ENCODE data around the gene SLC6A18. TPM values are rescaled to one million over a fixed set of nuclear protein-coding genes. Genes with fewer than 3 reads are reported as not detected.

The SLC6A18 gene
- total and polyA plus RNA-seq, 12 donors = not detected

DNA sequence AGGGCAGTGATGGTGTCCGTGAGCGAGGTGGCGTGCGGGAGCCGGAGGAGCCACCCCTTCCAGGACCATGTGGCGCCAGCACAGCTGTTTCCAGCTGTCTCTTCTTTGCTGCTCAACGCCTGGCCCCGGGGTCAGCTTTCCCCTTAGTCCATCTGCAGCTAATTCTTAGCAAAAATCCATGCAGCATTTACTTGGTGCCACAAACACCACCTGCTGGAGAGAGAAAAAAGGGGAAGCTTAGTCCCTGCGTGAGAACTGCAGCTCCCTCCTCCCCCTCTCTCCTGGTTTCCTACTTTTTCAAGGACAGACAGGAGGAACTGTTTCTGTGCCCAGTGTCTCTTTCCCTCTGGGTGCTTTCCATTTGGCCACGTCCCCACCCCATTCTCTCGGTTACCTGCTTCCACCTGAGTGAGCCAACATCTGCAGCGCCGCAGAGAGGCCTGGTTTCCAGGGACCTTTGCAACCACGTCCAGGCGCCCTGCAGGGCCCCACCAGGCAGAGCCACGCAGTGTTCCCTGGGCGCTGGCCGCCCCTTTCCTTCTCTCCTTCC, 20.4 kb upstream of the SLC6A18 start:
- DNase-seq (peak in 1 of 2 donors; percentile 6), ATAC-seq (peak in 3 of 8 donors; percentile 33 to 70 (median 37))
- H3K4me1 ChIP-seq = no peaks in the 10 kb centered on the region
- 37 to 38% methylated on average over 18 of the region's 18 CpGs for whole genome bisulfite sequencing, 2 donors
- H3K4me3 ChIP-seq = no peak overlapping the region
- intact Hi-C loops (cut with DNase I) = no loop called here
- no peaks in the 10 kb centered on the region for H3K9me3 ChIP-seq
- no peaks in the 10 kb centered on the region for H3K36me3 ChIP-seq
- no peak overlapping the region for H3K27ac ChIP-seq
- peaks cover 0 to 90% (median 28%) of the 10 kb centered on the region in 7 donors for H3K27me3 ChIP-seq
- TF ChIP-seq, protein P1, sequence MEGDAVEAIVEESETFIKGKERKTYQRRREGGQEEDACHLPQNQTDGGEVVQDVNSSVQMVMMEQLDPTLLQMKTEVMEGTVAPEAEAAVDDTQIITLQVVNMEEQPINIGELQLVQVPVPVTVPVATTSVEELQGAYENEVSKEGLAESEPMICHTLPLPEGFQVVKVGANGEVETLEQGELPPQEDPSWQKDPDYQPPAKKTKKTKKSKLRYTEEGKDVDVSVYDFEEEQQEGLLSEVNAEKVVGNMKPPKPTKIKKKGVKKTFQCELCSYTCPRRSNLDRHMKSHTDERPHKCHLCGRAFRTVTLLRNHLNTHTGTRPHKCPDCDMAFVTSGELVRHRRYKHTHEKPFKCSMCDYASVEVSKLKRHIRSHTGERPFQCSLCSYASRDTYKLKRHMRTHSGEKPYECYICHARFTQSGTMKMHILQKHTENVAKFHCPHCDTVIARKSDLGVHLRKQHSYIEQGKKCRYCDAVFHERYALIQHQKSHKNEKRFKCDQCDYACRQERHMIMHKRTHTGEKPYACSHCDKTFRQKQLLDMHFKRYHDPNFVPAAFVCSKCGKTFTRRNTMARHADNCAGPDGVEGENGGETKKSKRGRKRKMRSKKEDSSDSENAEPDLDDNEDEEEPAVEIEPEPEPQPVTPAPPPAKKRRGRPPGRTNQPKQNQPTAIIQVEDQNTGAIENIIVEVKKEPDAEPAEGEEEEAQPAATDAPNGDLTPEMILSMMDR (IDR thresholded peaks at IDR 0.05) = peak in 3 of 9 donors; percentile 7 to 23 (median 17)

DNA sequence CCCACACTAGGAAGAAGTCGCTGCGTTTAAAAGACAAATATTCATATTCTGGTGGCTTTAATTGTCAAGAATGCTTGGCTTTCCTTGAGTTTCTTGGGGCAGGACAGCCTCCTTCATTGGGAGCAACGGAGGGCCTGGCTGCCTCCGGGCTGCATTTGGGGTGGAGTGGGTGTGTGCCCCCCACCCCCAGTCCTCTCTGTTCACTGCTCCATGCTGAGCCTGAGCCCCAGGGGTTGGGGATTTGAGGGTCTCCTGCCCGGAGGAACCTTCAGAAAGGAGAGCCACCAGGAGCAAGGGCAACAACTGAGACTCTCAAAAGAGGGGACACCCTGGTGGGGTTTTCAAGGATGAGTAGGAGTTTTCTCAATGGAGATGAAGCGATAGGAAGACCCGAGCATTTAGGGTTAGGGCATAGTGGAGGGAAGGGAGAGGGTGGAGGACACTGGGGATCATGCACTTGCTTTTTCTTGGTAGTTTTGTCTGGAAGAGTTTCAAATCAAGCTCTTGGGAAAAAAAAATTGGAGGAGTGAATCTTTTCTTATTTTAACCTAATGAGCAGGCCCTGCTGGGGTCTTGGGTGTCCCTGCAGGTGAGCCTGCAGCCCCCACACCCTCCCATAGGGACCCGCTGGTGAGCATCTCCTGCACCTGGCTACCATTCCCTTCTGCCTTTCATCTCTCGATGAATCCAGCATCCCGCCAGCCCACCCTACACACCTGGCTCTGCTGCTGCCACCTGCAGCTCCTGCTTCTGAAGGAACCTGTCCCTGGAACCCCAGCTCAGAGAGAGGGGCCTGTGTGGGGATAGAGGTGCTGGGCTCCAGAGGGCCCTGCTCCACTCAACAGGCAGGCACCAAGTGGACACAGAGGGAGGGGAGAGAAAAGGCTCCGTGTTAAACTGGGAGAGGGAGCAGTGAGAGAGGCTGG, 19.7 kb upstream of the SLC6A18 start:
- no peaks in the 10 kb centered on the region for H3K4me1 ChIP-seq
- ATAC-seq = no peak
- H3K36me3 ChIP-seq = no peaks in the 10 kb centered on the region
- WGBS, 2 donors = 69 to 84% methylated on average over 10 to 11 of the region's 11 CpGs
- peaks cover 0 to 87% (median 20%) of the 10 kb centered on the region in 7 donors for H3K27me3 ChIP-seq
- DNase-seq = no peak
- TF ChIP-seq, protein P1 (IDR thresholded peaks at IDR 0.05) = no peak
- H3K4me3 ChIP-seq = no peak overlapping the region
- intact Hi-C loops (cut with DNase I) = no loop called here
- H3K9me3 ChIP-seq = no peaks in the 10 kb centered on the region
- no peak overlapping the region for H3K27ac ChIP-seq

DNA sequence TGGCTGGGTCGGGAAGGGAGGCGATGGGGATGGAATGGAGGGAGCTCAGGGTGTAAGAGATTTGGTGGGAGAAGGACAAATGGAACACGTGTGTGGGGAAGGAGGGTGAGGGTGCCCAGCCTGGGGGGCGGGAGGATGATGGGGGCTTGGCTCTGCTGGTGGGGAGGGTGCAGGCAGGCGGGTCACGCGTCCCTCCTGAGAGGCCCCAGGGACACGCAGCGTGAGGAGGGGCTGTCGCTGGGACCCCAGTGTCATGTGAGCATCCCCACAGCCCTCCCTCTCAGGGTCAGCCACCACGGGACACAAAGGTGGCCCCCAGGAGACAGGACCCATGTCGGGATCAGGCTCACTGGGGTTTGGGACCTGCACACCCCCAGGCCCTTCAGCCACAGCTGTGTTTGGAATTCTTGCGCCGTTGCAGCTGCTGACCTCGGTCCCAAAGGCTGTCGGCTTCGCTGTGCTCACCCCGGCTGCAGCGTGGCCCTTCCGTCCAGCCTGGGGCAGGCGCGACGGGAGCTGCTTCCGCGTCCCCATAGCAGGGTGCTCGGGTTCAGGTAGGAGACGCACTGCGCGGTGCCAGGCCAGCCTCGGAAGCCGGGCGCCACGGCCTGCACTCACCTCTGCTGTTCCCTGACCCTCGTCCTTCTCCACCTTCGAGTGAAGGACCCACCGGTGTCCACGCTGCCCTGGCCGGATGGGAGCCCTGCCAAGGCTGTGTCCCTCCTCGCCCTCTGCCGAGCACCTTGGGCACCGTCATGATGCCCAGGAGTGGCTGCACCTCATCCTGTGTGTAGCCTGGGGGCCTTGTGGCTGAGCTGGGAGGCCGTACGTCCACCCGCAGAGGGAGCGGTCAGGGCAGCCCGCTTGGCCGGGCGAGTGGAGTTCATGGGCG, 18.4 kb upstream of the SLC6A18 start:
- ATAC-seq (no peak), DNase-seq (peak in 1 of 2 donors; percentile 7)
- H3K27ac ChIP-seq = no peak overlapping the region
- H3K4me1 ChIP-seq = no peaks in the 10 kb centered on the region
- TF ChIP-seq, protein P1 (IDR thresholded peaks at IDR 0.05) = no peak
- 76 to 79% methylated on average over 49 of the region's 49 CpGs for WGBS, 2 donors
- intact Hi-C loops (cut with DNase I) = no loop called here
- peaks cover 0 to 77% (median 8%) of the 10 kb centered on the region in 7 donors for H3K27me3 ChIP-seq
- no peak overlapping the region for H3K4me3 ChIP-seq
- no peaks in the 10 kb centered on the region for H3K9me3 ChIP-seq
- no peaks in the 10 kb centered on the region for H3K36me3 ChIP-seq

DNA sequence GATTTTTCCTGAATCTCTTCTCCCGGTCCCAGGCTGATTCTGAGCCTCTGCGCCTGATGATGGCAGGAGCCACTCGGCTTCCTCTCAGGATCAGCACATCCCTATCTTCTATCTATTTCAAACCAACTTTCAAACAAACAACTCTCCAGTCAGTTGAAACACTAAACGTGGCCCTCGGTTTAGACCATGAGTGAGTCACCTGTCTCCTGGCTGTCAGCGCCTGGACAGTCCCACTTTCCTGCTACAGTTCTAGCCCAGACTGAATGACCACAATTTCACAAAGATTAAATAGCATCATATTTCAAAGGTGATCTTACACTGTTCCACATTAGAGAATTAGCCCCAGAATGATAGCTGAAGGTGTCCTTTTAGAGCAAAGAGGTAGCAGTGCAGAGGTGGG, 17.6 kb upstream of the SLC6A18 start:
- peaks cover 0 to 69% (median 5%) of the 10 kb centered on the region in 7 donors for H3K27me3 ChIP-seq
- H3K9me3 ChIP-seq = no peaks in the 10 kb centered on the region
- WGBS, 2 donors = 52 to 62% methylated on average over 6 of the region's 6 CpGs
- H3K27ac ChIP-seq = no peak overlapping the region
- H3K4me1 ChIP-seq = no peaks in the 10 kb centered on the region
- ATAC-seq = no peak
- TF ChIP-seq, protein P1 (IDR thresholded peaks at IDR 0.05) = no peak
- DNase-seq = no peak
- intact Hi-C loops (cut with DNase I) = no loop called here
- H3K4me3 ChIP-seq = no peak overlapping the region
- H3K36me3 ChIP-seq = no peaks in the 10 kb centered on the region

Data from heart right ventricle (tissue), 16 donors.